Keratinocyte (primary cell): ENCODE data around the gene CAMKMT. TPM values are rescaled to one million over a fixed set of nuclear protein-coding genes. Genes with fewer than 3 reads are reported as not detected.

ENCODE experiments used
- DNase-seq: peaks from one replicate; pipeline ENCODE4 v3.0.0-alpha.2; 2011; ENCODE audit warnings: low read depth, missing footprints, low spot score
- FAIRE-seq: peaks from 2 replicates; lab custom pipeline; 2011; peaks lifted over from hg19 to GRCh38; lab: Jason Lieb, UNC
- H2AFZ ChIP-seq: 2 replicates; pipeline ENCODE4 v1.6.0; 2012; ENCODE audit warnings: low read length, control low read depth, inconsistent platforms; ENCODE audit not compliant: control insufficient read depth
- H3K27ac ChIP-seq: 2 replicates; pipeline ENCODE4 v1.5.1; 2011; ENCODE audit warnings: low read length; ENCODE audit not compliant: control insufficient read depth, insufficient read depth
- H3K27me3 ChIP-seq: 3 replicates; pipeline ENCODE4 v1.6.0; 2011; ENCODE audit warnings: low read length; ENCODE audit not compliant: control insufficient read depth, insufficient read depth; ENCODE audit errors: extremely low read depth
- H3K36me3 ChIP-seq, 2 experiments: 2 replicates in 1 of 2; 3 replicates in 1 of 2; pipeline ENCODE4 v1.5.1; 2011; ENCODE audit warnings: low read length in 2 of 2, mild to moderate bottlenecking in 1 of 2; ENCODE audit not compliant: control insufficient read depth in 2 of 2, insufficient read depth in 2 of 2; ENCODE audit errors: extremely low read depth in 1 of 2
- H3K4me1 ChIP-seq: 3 replicates; pipeline ENCODE4 v1.5.1; 2011; ENCODE audit warnings: low read length; ENCODE audit not compliant: control insufficient read depth, insufficient read depth; ENCODE audit errors: extremely low read depth
- H3K4me2 ChIP-seq: 3 replicates; pipeline ENCODE4 v1.6.0; 2011; ENCODE audit warnings: low read depth, low read length; ENCODE audit not compliant: control insufficient read depth, insufficient read depth; ENCODE audit errors: extremely low read depth
- H3K4me3 ChIP-seq, 3 experiments: fragments of 200-600 bp in 1 of 3; sonication (generic) in 1 of 3; 2 replicates in 2 of 3; 3 replicates in 1 of 3; pipeline ENCODE4 v1.5.1; 2011 to 2016; ENCODE audit warnings: low read length in 3 of 3, mild to moderate bottlenecking in 3 of 3, control low read depth in 2 of 3, inconsistent platforms in 1 of 3, low read depth in 1 of 3, mixed read lengths in 1 of 3, mixed run types in 1 of 3, moderate library complexity in 1 of 3; ENCODE audit not compliant: control insufficient read depth in 2 of 3, insufficient read depth in 2 of 3; ENCODE audit errors: extremely low read depth in 1 of 3
- H3K79me2 ChIP-seq: 2 replicates; pipeline ENCODE4 v1.6.0; 2012; ENCODE audit warnings: low read length; ENCODE audit not compliant: control insufficient read depth, insufficient read depth
- H3K9ac ChIP-seq: 3 replicates; pipeline ENCODE4 v1.6.0; 2011; ENCODE audit warnings: low read length; ENCODE audit not compliant: control insufficient read depth, insufficient read depth; ENCODE audit errors: extremely low read depth
- H3K9me1 ChIP-seq: 3 replicates; pipeline ENCODE4 v1.6.0; 2011; ENCODE audit warnings: low read length; ENCODE audit not compliant: control insufficient read depth, insufficient read depth; ENCODE audit errors: extremely low read depth
- H3K9me3 ChIP-seq: 2 replicates; pipeline ENCODE4 v1.5.1; 2012; ENCODE audit warnings: low read depth, low read length; ENCODE audit not compliant: control insufficient read depth
- H4K20me1 ChIP-seq: 3 replicates; pipeline ENCODE4 v1.6.0; 2011; ENCODE audit warnings: low read length; ENCODE audit not compliant: control insufficient read depth, insufficient read depth; ENCODE audit errors: extremely low read depth
- CTCF ChIP-seq, 3 experiments: IDR thresholded peaks in 1 of 3; conservative IDR thresholded peaks in 1 of 3; optimal IDR thresholded peaks in 1 of 3; 2 replicates in 2 of 3; 3 replicates in 1 of 3; pipeline versions ENCODE3 to v1.5.1; 2011; ENCODE audit warnings: low read length in 3 of 3, mild to moderate bottlenecking in 3 of 3, moderate library complexity in 2 of 3, control low read depth in 1 of 3, inconsistent platforms in 1 of 3; ENCODE audit not compliant: insufficient read depth in 2 of 3; ENCODE audit errors: extremely low read depth in 1 of 3
- EZH2 ChIP-seq: IDR thresholded peaks from one replicate; pipeline ENCODE4 v1.6.1; 2012; ENCODE audit warnings: inconsistent platforms, mild to moderate bottlenecking, low read length, moderate library complexity
- dilution Hi-C: fragments of 300-500 bp; cut with MboI; formaldehyde crosslinking; loops from one replicate; pipeline ENCODE4 v1.7.0; 2020; ENCODE audit warnings: low sequenced_read_pairs; ENCODE audit not compliant: extremely low pct_ligation_motif_present
- polyA plus RNA-seq, 5 experiments: library from polyadenylated mRNA; depleted of rRNA in 3 of 5; stranded (reverse) in 3 of 5; stranded (forward) in 1 of 5; unstranded in 1 of 5; fragments of >200 nt; gene quantifications; 1 replicate in 1 of 5; 2 replicates in 3 of 5; 3 replicates in 1 of 5; pipeline versions ENCODE4 v1.2.1 to v1.2.3, GENCODE V29; 2011 to 2012; ENCODE audit warnings: missing spikeins in 2 of 5, low read depth in 1 of 5, low replicate concordance in 1 of 5

CAMKMT gene
- polyA plus RNA-seq, 1 donor (not counting 4 experiments of a cell fraction or from before 2014, with no cell fraction given) = 9.9 TPM

- no peaks in the 10 kb centered on the region for H3K4me1 ChIP-seq
- FAIRE-seq (no peak), DNase-seq (no peak)
- no peaks in the 10 kb centered on the region for H3K27me3 ChIP-seq
- H3K4me2 ChIP-seq = no peak overlapping the region
- no peaks in the 10 kb centered on the region for H3K79me2 ChIP-seq
- no peak overlapping the region for H3K4me3 ChIP-seq
- H2AFZ ChIP-seq = no peak overlapping the region
- TF ChIP-seq CTCF (optimal IDR thresholded peaks at IDR 0.05 in 1 of 3, IDR thresholded peaks at IDR 0.05 in 1 of 3, conservative IDR thresholded peaks at IDR 0.05 in 1 of 3; ENCODE audit: extremely low read depth in 1 of 3, insufficient read depth in 2 of 3, low read length in 3 of 3) (no peak), EZH2 (no peak)
- no peaks in the 10 kb centered on the region for H3K9me1 ChIP-seq
- dilution Hi-C loops = no loop called here
- no peak overlapping the region for H3K27ac ChIP-seq
- H3K9ac ChIP-seq = no peak overlapping the region
- no peaks in the 10 kb centered on the region for H3K36me3 ChIP-seq
- H4K20me1 ChIP-seq = no peaks in the 10 kb centered on the region
- H3K9me3 ChIP-seq = no peaks in the 10 kb centered on the region
These were observed 289.0 kb downstream of the CAMKMT start for GRCh38 chr2:44650796-44651195.

GRCh38 chr2:44651974-44652373, 290.2 kb downstream of the CAMKMT start:
- dilution Hi-C loops = no loop called here
- no peak for TF ChIP-seq CTCF (optimal IDR thresholded peaks at IDR 0.05 in 1 of 3, IDR thresholded peaks at IDR 0.05 in 1 of 3, conservative IDR thresholded peaks at IDR 0.05 in 1 of 3; ENCODE audit: extremely low read depth in 1 of 3, insufficient read depth in 2 of 3, low read length in 3 of 3)
- TF ChIP-seq EZH2 = no peak
- H3K9ac ChIP-seq = no peak overlapping the region
- no peak for DNase-seq
- H3K27ac ChIP-seq = no peak overlapping the region
- no peaks in the 10 kb centered on the region for H3K4me1 ChIP-seq
- H3K36me3 ChIP-seq = no peaks in the 10 kb centered on the region
- H4K20me1 ChIP-seq = no peaks in the 10 kb centered on the region
- H2AFZ ChIP-seq = no peak overlapping the region
- H3K4me3 ChIP-seq = no peak overlapping the region
- H3K27me3 ChIP-seq = no peaks in the 10 kb centered on the region
- H3K79me2 ChIP-seq = no peaks in the 10 kb centered on the region
- no peaks in the 10 kb centered on the region for H3K9me3 ChIP-seq
- no peaks in the 10 kb centered on the region for H3K9me1 ChIP-seq
- no peak overlapping the region for H3K4me2 ChIP-seq
- no peak for FAIRE-seq
